HEK293T (cell line): ENCODE data around the gene FNDC1.

Experiments used
- CTCF ChIA-PET: fragments of 350-600 bp; formaldehyde crosslinking; extraction: SDS; loops from one replicate; lab custom pipeline; 2021; ENCODE audit warnings: antibody characterized with exemption, inconsistent platforms; lab: Yijun Ruan, JAX
- POLR2A ChIA-PET: fragments of 350-600 bp; formaldehyde crosslinking; extraction: SDS; loops from one replicate; lab custom pipeline; 2020; ENCODE audit warnings: antibody characterized with exemption, inconsistent platforms; lab: Yijun Ruan, JAX
- DNase-seq: peaks from one replicate; pipeline ENCODE4 v3.0.0; 2012; ENCODE audit warnings: mixed read lengths; ENCODE audit errors: extremely low spot score
- ARNT ChIP-seq: fragments of 450-650 bp; IDR thresholded peaks from 2 replicates; pipeline ENCODE4 v1.6.1; 2017; ENCODE audit warnings: mild to moderate bottlenecking
- BHLHE40 ChIP-seq: fragments of 450-650 bp; IDR thresholded peaks from 2 replicates; pipeline ENCODE4 v1.6.1; 2016; ENCODE audit warnings: mild to moderate bottlenecking, moderate library complexity, borderline replicate concordance
- CTBP1 ChIP-seq: fragments of 450-650 bp; IDR thresholded peaks from 2 replicates; pipeline ENCODE4 v1.6.1; 2016; ENCODE audit warnings: borderline replicate concordance
- ELF4 ChIP-seq: fragments of 450-650 bp; IDR thresholded peaks from 2 replicates; pipeline ENCODE4 v1.6.1; 2017; ENCODE audit warnings: antibody characterized with exemption
- FOXA1 ChIP-seq: fragments of 450-650 bp; IDR thresholded peaks from 2 replicates; pipeline ENCODE4 v1.6.1; 2016; ENCODE audit warnings: mild to moderate bottlenecking
- FOXK2 ChIP-seq: fragments of 450-650 bp; IDR thresholded peaks from 2 replicates; pipeline ENCODE4 v1.6.1; 2016; ENCODE audit warnings: mild to moderate bottlenecking
- FOXM1 ChIP-seq: fragments of 450-650 bp; IDR thresholded peaks from 2 replicates; pipeline ENCODE4 v1.6.1; 2017; ENCODE audit warnings: mild to moderate bottlenecking, borderline replicate concordance
- HDGF ChIP-seq: fragments of 450-650 bp; IDR thresholded peaks from 2 replicates; pipeline ENCODE4 v1.6.1; 2017; ENCODE audit warnings: antibody characterized with exemption, borderline replicate concordance
- L3MBTL2 ChIP-seq: fragments of 450-650 bp; conservative IDR thresholded peaks from 2 replicates; pipeline ENCODE4 v1.6.1; 2016; ENCODE audit warnings: mild to moderate bottlenecking
- LEF1 ChIP-seq: fragments of 450-650 bp; IDR thresholded peaks from 2 replicates; pipeline ENCODE4 v1.6.1; 2017; ENCODE audit warnings: mild to moderate bottlenecking, borderline replicate concordance
- NFRKB ChIP-seq: fragments of 450-650 bp; IDR thresholded peaks from 2 replicates; pipeline ENCODE4 v1.6.1; 2016; ENCODE audit warnings: mild to moderate bottlenecking, moderate library complexity
- SP1 ChIP-seq: fragments of 450-650 bp; IDR thresholded peaks from 2 replicates; pipeline ENCODE4 v1.6.1; 2017
- SUZ12 ChIP-seq: fragments of 450-650 bp; IDR thresholded peaks from 2 replicates; pipeline ENCODE4 v1.6.1; 2016; ENCODE audit warnings: mild to moderate bottlenecking
- TARDBP ChIP-seq: fragments of 450-650 bp; IDR thresholded peaks from 2 replicates; pipeline ENCODE4 v1.6.1; 2016
- ZNF384 ChIP-seq: fragments of 450-650 bp; IDR thresholded peaks from 2 replicates; pipeline ENCODE4 v1.6.1; 2016
- TF ChIP-seq, protein P1 (sequence below): fragments of 450-650 bp; IDR thresholded peaks from 2 replicates; pipeline ENCODE4 v1.6.1; 2016

FNDC1 gene

DNA sequence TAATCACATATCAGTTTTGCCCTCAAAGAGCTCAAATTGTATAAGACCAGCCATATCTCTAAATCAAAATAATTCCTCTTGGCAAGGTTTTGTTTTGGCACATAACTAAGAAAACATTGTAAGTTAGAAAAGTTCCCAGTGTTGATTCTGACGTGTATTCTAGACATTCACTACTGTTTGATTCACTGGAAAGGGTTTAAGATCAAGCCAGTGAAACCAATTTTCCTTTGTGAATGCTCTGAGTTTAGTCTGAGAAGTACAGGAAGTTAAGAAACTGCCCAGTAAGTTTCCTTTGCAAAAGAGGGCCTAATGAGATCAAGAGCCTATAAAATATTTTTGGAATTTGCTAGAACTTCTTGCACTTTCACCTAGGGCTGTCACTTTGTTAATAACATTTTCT, 143.0 kb downstream of the FNDC1 start:
- no peak for DNase-seq
- CTCF ChIA-PET = no interaction called here
- TF ChIP-seq SP1 = no peak
- TF ChIP-seq HDGF = no peak
- TF ChIP-seq TARDBP = no peak
- no peak for TF ChIP-seq CTBP1
- no peak for TF ChIP-seq FOXA1
- no peak for TF ChIP-seq FOXM1
- no peak for TF ChIP-seq ARNT
- POLR2A ChIA-PET = no interaction called here

DNA sequence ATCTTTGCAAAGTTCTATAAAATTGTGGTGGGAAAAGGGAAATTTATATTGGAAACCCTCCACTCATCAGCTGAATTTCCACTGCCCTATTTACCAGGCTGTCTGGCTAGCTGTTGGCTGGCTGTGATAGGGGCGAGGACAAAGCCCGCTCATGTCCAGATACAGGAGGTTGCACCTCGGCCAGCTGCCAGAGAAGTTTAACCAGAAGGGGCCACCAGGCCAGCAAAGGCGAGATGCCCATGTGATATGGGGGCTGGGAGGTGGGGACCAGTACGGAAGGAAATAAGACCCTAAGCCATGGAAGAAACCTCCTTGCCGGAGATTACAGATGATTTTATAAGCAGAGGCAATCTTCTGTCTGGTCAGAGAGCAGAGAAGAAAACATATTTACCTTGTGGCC, 143.8 kb downstream of the FNDC1 start:
- no peak for DNase-seq
- no peak for TF ChIP-seq L3MBTL2
- no peak for TF ChIP-seq NFRKB
- no peak for TF ChIP-seq FOXK2
- no peak for TF ChIP-seq ELF4
- no peak for TF ChIP-seq ZNF384
- TF ChIP-seq ARNT = no peak
- no peak for TF ChIP-seq SP1
- TF ChIP-seq LEF1 = no peak
- no peak for TF ChIP-seq FOXA1
- TF ChIP-seq BHLHE40 = no peak
- no peak for TF ChIP-seq SUZ12
- TF ChIP-seq TARDBP = no peak
- ChIA-PET CTCF (no interaction called here), POLR2A (no interaction called here)

DNA sequence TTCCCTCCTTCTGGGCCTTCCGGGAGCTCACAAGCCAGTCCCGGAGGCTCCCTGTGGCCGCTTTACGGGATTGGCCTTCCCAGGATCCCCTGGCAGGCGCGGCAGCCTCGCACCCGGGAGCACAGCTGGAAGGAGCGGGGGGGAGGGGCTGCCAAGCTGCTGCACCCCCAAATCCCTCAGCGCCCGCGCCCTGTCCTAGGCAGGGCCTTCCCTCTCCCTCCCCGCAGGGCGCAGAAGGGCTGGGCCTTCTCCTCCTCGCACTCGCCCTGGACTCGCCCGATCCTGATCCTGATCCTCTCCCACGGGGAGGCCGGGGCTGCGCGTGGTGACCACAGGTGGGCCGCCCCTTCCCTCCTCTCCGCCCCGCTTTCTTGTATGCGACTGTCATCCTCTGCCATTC, 146.4 kb downstream of the FNDC1 start:
- CTCF ChIA-PET = no interaction called here
- no peak for DNase-seq
- POLR2A ChIA-PET = no interaction called here
- TF ChIP-seq ZNF384 = no peak
- TF ChIP-seq, protein P1, sequence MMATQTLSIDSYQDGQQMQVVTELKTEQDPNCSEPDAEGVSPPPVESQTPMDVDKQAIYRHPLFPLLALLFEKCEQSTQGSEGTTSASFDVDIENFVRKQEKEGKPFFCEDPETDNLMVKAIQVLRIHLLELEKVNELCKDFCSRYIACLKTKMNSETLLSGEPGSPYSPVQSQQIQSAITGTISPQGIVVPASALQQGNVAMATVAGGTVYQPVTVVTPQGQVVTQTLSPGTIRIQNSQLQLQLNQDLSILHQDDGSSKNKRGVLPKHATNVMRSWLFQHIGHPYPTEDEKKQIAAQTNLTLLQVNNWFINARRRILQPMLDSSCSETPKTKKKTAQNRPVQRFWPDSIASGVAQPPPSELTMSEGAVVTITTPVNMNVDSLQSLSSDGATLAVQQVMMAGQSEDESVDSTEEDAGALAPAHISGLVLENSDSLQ = no peak
- no peak for TF ChIP-seq SUZ12
- no peak for TF ChIP-seq ARNT
- no peak for TF ChIP-seq HDGF
- TF ChIP-seq LEF1 = no peak
- TF ChIP-seq TARDBP = no peak
- no peak for TF ChIP-seq NFRKB
- TF ChIP-seq BHLHE40 = no peak
- no peak for TF ChIP-seq SP1
- no peak for TF ChIP-seq ELF4
- TF ChIP-seq FOXM1 = no peak
- TF ChIP-seq FOXA1 = no peak
- TF ChIP-seq L3MBTL2 = no peak
- TF ChIP-seq CTBP1 = no peak
- no peak for TF ChIP-seq FOXK2

DNA sequence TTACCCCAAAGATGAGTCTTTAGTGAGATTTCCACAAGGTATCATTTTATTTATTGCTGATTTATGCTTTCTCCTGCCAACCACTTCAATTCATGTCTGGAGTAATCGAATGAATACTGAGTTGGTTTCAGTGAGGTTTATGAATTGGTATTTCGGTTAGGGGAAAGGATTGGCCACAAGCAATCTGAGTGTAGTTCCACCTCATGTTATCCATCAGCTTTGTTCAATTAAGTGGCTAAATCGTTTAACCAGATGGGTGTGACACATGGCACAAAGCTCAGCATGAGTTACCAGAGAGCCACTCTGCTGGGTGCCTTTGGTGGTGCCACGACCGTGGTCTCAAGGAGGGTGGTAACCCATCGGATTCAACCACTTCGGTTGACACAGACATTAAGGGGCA, 148.2 kb downstream of the FNDC1 start:
- ChIA-PET CTCF (no interaction called here), POLR2A (no interaction called here)
- DNase-seq = no peak
- TF ChIP-seq, protein P1 = no peak
- TF ChIP-seq FOXA1 = no peak
- no peak for TF ChIP-seq SP1
- no peak for TF ChIP-seq TARDBP
- no peak for TF ChIP-seq CTBP1
- TF ChIP-seq L3MBTL2 = no peak
- TF ChIP-seq SUZ12 = no peak
- TF ChIP-seq NFRKB = no peak
- TF ChIP-seq BHLHE40 = no peak
- TF ChIP-seq FOXK2 = no peak
- TF ChIP-seq FOXM1 = no peak
- TF ChIP-seq ZNF384 = no peak
- no peak for TF ChIP-seq HDGF
- TF ChIP-seq LEF1 = no peak
- no peak for TF ChIP-seq ARNT
- no peak for TF ChIP-seq ELF4

DNA sequence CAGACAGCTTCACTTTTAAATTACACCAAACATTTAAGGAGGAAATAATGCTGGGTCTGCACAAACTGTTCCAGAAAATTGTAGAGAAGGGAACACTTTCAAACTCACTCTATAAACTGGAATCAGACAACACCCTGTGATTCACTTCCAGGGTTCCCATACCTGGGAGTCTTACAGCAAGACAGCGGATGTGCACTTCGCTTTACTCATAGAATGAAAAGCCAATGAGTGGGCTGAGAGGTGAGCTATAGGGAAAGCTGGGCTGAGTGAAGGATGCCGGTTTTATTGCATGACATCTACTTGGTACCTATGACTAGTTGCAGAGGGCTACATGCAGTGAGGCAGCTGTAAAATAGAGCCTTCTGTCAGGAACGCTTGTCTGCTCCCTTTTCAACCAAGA, 152.1 kb downstream of the FNDC1 start:
- no peak for DNase-seq

More for the DNA sequence above, 152.1 kb downstream of the FNDC1 start:
- CTCF ChIA-PET = no interaction called here
- TF ChIP-seq ARNT = no peak
- no peak for TF ChIP-seq HDGF
- TF ChIP-seq, protein P1 = no peak
- no peak for TF ChIP-seq ELF4
- TF ChIP-seq FOXM1 = no peak
- no peak for TF ChIP-seq FOXA1
- no peak for TF ChIP-seq SUZ12
- TF ChIP-seq SP1 = no peak
- TF ChIP-seq TARDBP = no peak
- no peak for TF ChIP-seq NFRKB
- TF ChIP-seq FOXK2 = no peak
- TF ChIP-seq CTBP1 = no peak
- TF ChIP-seq LEF1 = no peak
- no peak for TF ChIP-seq L3MBTL2
- no peak for TF ChIP-seq ZNF384
- no peak for TF ChIP-seq BHLHE40
- POLR2A ChIA-PET = no interaction called here
